ENCODE data around the gene NUCB1. TPM values are rescaled to one million over a fixed set of nuclear protein-coding genes. Genes with fewer than 3 reads are reported as not detected.
"Not testable (repeated sequence)": the region's sequence is repeated elsewhere in the genome, so short reads cannot be mapped to it uniquely, and the experiment has no call there.

Gene NUCB1
- total RNA-seq, 2 donors from 2014 or later: 129 to 170 TPM

DNA sequence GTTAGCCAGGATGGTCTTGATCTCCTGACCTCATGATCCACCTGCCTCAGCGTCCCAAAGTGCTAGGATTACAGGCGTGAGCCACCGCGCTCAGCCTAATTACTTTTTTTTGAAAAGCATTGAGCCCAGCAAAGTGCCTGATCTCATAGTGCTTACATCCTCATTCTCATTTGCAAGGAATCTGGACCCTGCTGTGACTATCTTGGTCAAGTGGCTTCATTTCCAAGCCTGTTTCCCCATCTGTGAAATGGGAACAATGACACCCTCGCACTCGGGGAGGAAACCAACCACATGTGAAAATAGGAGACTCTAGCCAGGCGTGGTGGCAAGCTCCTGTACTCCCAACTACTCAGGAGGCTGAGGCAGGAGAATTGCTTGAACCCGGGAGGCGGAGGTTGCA lies 30.1 kb upstream of the NUCB1 start:
- no peak for ATAC-seq
- Histone ChIP-seq H3K27me3 (no peaks in the 10 kb centered on the region), H3K4me1 (peaks cover 25% of the 10 kb centered on the region), H3K36me3 (replicated peaks in 1 of 2; ENCODE audit: insufficient read depth in 1 of 2, low read depth in 2 of 2) (no peaks in the 10 kb centered on the region), H3K9me3 (no peaks in the 10 kb centered on the region), H3K4me3 (no peak overlapping the region), H3K27ac (no peak overlapping the region)
- DNase-seq: no peak
- TF ChIP-seq CTCF (IDR thresholded peaks at IDR 0.05) (no peak), POLR2A (IDR thresholded peaks at IDR 0.05) (no peak)
- 90 to 100% methylated on average over 5 to 9 of the region's 9 CpGs for WGBS, 2 donors
- intact Hi-C loops (cut with DNase I): no loop called here

- H3K4me3 ChIP-seq; ATAC-seq; H3K9me3 ChIP-seq; H3K36me3 ChIP-seq (replicated peaks in 1 of 2; ENCODE audit: insufficient read depth in 1 of 2, low read depth in 2 of 2); H3K27me3 ChIP-seq; intact Hi-C loops (cut with DNase I): not testable (repeated sequence)
- peak in 1 of 4 donors; percentile 25 for DNase-seq
- Histone ChIP-seq H3K4me1 (peaks cover 41% of the 10 kb centered on the region), H3K27ac (peak overlapping the region; percentile 34 to 96 (median 95))
- 69 to 70% methylated on average over 28 to 31 of the region's 31 CpGs for WGBS, 2 donors
These were observed 28.5 kb upstream of the NUCB1 start for GRCh38 chr19:48871471-48872181.

- DNase-seq (peak; percentile 98 to 99 (median 99)), ATAC-seq (peak; percentile 86)
- Histone ChIP-seq H3K4me3 (peak within 1 kb of the TSS; percentile 51 to 76), H3K9me3 (no peaks in the 10 kb centered on the region), H3K4me1 (peaks cover 41% of the 10 kb centered on the region), H3K36me3 (replicated peaks in 1 of 2; ENCODE audit: insufficient read depth in 1 of 2, low read depth in 2 of 2) (peaks cover 0 to 4% of the 10 kb centered on the region in 2 donors), H3K27me3 (no peaks in the 10 kb centered on the region), H3K27ac (peak within 1 kb of the TSS; percentile 94 to 99 (median 96))
- 0 to 1% methylated on average over 34 to 53 of the region's 53 CpGs for WGBS, 2 donors
- intact Hi-C loops (cut with DNase I): no loop called here
- TF ChIP-seq CTCF (IDR thresholded peaks at IDR 0.05): peak in 4 of 7 experiments; percentile 39 to 58 (median 41)
- peak; percentile 99 to 100 (median 100) for TF ChIP-seq POLR2A (IDR thresholded peaks at IDR 0.05)
These were observed 27.8 kb upstream of the NUCB1 start, which contains the start of gene PPP1R15A for GRCh38 chr19:48872182-48872883. Gene PPP1R15A, plus strand, starts transcription at chr19:48872421. Its CDS starts 813 bp downstream, at chr19:48873234.

GRCh38 chr19:48872884-48873475 lies 27.1 kb upstream of the NUCB1 start:
- H3K9me3 ChIP-seq: no peaks in the 10 kb centered on the region
- intact Hi-C loops (cut with DNase I): no loop called here
- H3K36me3 ChIP-seq (replicated peaks in 1 of 2; ENCODE audit: insufficient read depth in 1 of 2, low read depth in 2 of 2): peaks cover 0 to 4% of the 10 kb centered on the region in 2 donors
- H3K4me1 ChIP-seq: peaks cover 41% of the 10 kb centered on the region
- peak in 2 of 7 experiments; percentile 10 to 15 for TF ChIP-seq CTCF (IDR thresholded peaks at IDR 0.05)
- no peak for TF ChIP-seq POLR2A (IDR thresholded peaks at IDR 0.05)
- H3K27me3 ChIP-seq: no peaks in the 10 kb centered on the region
- peak overlapping the region; percentile 94 to 99 (median 96) for H3K27ac ChIP-seq
- peak; percentile 82 for ATAC-seq
- H3K4me3 ChIP-seq: peak overlapping the region; percentile 51 to 76
- peak; percentile 89 to 94 (median 92) for DNase-seq
- WGBS, 2 donors: 13 to 21% methylated on average over 14 of the region's 14 CpGs

Measured in body of pancreas (tissue), 4 donors.